Retinal pigment epithelial cell (primary cell): ENCODE data around the gene KIF25.
A peak's percentile ranks its signal among the peaks of the same experiment; 100 is the strongest.

ENCODE experiments used
- DNase-seq: peaks from one replicate; pipeline ENCODE4 v3.0.0-alpha.2; 2010; ENCODE audit warnings: low read depth
- H3K4me3 ChIP-seq: 2 replicates; pipeline ENCODE4 v1.5.1; 2011; ENCODE audit warnings: mild to moderate bottlenecking, low read length, control low read depth, moderate library complexity
- CTCF ChIP-seq: conservative IDR thresholded peaks from 2 replicates; pipeline ENCODE4 v1.5.1; 2011; ENCODE audit warnings: low read depth, low read length, control low read depth, inconsistent platforms

Gene KIF25

GRCh38 chr6:168083514-168083885 is 86.0 kb downstream of the KIF25 start:
- TF ChIP-seq CTCF: no peak
- DNase-seq: no peak
- no peak overlapping the region for H3K4me3 ChIP-seq

GRCh38 chr6:168084465-168085160 is 87.1 kb downstream of the KIF25 start:
- no peak overlapping the region for H3K4me3 ChIP-seq
- no peak for DNase-seq

GRCh38 chr6:168086066-168086465 is 88.6 kb downstream of the KIF25 start:
- H3K4me3 ChIP-seq: no peak overlapping the region
- DNase-seq: no peak
- TF ChIP-seq CTCF: no peak

More at GRCh38 chr6:168084465-168085160, 87.1 kb downstream of the KIF25 start:
- TF ChIP-seq CTCF: no peak

- DNase-seq: no peak
- TF ChIP-seq CTCF: no peak
- no peak overlapping the region for H3K4me3 ChIP-seq
These were observed 89.1 kb downstream of the KIF25 start for GRCh38 chr6:168086616-168087015.

- DNase-seq: no peak
- no peak overlapping the region for H3K4me3 ChIP-seq
These were observed 90.1 kb downstream of the KIF25 start for GRCh38 chr6:168087436-168088160.

GRCh38 chr6:168088161-168089053 is 90.9 kb downstream of the KIF25 start:
- no peak overlapping the region for H3K4me3 ChIP-seq
- peak; percentile 52 for DNase-seq
- no peak for TF ChIP-seq CTCF

More at GRCh38 chr6:168087436-168088160, 90.1 kb downstream of the KIF25 start:
- no peak for TF ChIP-seq CTCF
